Raji (cell line): ENCODE data around the gene TFDP1.

Source experiments
- POLR2A ChIP-seq: IDR thresholded peaks from 2 replicates; pipeline ENCODE4 v1.6.1; 2011; ENCODE audit warnings: low read depth, low read length, control low read depth; ENCODE audit not compliant: insufficient read depth

The TFDP1 gene

DNA sequence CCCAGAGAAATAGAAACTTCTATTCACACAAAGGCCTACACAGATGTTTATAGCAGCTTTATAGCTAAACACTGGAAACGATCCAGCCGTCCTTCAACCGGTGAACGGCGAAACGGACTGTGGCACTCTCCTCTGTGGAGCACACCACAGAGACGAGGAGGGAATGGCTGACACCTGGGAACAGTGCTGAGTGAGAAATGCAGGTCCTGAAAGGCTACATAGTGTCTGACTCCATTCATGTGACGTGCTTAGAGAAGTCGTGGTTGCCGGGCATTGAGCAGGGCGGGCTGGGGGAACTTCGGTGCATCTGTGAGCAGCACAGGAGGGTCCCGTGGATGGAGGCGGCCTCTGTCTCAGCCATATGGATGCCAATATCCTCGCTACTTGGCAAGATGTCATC is 79.4 kb downstream of the TFDP1 start:
- no peak for TF ChIP-seq POLR2A

- TF ChIP-seq POLR2A: no peak
These were observed 80.4 kb downstream of the TFDP1 start for GRCh38 chr13:113664751-113665596.

DNA sequence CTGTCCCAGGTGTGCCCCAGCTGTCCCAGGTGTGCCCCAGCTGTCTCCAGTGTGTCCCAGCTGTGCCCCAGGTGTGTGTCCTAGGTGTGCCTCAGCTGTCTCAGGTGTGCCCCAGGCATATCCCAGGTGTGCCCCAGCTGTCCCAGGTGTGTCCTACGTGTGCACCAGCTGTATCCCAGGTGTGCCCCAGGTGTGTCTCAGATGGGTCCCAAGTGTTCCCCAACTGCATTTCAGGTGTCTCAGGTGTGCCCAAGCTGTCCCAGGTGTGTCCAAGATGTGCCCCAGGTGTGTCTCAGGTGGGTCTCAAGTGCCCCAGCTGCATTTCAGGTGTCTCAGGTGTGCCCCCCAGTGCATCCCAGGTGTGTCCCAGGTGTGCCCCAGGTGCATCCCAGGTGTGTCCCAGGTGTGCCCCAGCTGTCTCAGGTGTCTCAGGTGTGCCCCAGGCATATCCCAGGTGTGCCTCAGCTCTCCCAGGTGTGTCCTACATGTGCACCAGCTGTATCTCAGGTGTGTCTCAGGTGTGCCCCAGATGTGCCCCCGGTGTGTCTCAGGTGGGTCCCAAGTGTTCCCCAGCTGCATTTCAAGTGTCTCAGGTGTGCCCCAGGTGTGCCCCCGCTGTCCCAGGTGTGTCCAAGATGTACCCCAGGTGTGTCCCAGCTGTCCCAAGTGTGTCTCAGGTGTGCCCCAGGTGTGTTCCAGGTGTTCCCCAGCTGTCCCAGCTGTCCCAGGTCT is 81.2 kb downstream of the TFDP1 start:
- TF ChIP-seq POLR2A: no peak

- TF ChIP-seq POLR2A: no peak
These were observed 81.7 kb downstream of the TFDP1 start for GRCh38 chr13:113666329-113666670.

- no peak for TF ChIP-seq POLR2A
These were observed 82.6 kb downstream of the TFDP1 start, which contains the start of gene GRK1 for GRCh38 chr13:113666951-113667701. GRK1 (plus strand) TSS chr13:113667219; CDS start chr13:113667387, 168 bp downstream.

DNA sequence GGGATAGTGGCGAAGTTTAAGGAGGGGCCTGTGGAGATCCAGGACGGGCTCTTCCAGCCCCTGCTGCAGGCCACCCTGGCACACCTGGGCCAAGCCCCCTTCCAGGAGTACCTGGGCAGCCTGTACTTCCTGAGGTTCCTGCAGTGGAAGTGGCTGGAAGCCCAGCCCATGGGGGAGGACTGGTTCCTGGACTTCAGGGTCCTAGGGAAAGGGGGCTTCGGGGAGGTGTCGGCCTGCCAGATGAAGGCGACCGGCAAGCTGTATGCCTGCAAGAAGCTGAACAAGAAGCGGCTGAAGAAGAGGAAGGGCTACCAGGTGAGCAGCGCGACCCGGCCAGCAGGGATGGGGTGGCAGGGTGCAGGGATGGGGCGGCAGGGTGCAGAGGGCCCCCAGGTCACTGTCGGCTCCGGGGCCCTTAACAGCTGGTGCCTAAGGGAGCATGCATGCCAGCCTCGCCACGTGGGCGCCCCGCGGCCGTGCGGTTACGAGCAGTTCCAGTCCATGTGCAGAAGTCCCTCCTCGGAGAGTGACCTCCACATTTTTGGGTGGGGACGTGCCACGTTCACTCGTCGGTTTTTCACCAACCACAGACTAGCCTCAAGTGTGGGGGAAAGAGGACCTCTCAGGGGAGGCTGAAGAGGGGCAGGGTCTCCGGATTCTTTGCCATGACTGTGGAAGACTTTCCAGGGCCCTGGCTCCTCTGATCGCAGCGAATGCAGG is 83.4 kb downstream of the TFDP1 start:
- TF ChIP-seq POLR2A: no peak

- TF ChIP-seq POLR2A: no peak
These were observed 84.0 kb downstream of the TFDP1 start for GRCh38 chr13:113668491-113668971.

DNA sequence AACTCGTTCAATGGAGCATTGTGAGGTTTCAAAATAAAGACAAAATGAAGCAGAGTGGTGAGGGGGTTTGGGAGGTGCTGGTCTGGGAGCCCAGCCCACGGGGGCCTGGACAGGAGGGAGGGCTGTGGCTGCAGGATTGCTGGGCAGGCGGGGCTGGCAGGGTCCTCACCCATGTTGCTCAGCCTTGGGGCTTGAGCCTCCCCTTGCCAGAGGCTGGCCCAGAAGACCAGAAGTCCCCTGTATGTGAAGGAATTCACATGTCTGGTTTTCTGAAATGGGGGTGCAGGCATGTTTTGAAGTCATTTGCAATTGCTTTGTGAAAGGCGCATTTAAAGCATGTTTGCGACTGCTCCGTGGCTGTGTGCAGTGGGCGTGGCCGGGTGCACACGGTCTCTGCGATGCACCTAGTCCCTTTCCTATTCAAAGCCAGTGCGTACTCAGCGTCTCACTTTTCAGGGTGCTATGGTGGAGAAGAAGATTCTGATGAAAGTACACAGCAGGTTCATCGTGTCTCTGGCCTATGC is 84.7 kb downstream of the TFDP1 start:
- no peak for TF ChIP-seq POLR2A

GRCh38 chr13:113669755-113670341 is 85.3 kb downstream of the TFDP1 start:
- no peak for TF ChIP-seq POLR2A

DNA sequence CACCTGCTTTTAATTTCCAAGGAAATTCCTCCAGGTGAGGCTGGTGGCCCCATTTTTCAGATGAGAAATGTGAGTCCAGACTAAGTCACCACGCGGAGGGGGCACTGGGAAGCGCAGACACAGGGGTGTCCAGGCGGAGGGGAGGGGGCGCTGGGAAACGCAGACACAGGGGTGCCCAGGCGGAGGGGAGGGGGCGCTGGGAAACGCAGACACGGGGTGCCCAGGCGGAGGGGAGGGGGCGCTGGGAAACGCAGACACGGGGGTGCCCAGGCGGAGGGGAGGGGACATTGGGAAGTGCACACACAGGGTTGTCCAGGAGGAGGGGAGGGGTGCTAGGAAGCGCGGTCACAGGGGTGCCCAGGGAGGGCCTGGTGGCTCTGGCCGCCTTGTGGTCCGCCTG is 86.0 kb downstream of the TFDP1 start:
- no peak for TF ChIP-seq POLR2A

DNA sequence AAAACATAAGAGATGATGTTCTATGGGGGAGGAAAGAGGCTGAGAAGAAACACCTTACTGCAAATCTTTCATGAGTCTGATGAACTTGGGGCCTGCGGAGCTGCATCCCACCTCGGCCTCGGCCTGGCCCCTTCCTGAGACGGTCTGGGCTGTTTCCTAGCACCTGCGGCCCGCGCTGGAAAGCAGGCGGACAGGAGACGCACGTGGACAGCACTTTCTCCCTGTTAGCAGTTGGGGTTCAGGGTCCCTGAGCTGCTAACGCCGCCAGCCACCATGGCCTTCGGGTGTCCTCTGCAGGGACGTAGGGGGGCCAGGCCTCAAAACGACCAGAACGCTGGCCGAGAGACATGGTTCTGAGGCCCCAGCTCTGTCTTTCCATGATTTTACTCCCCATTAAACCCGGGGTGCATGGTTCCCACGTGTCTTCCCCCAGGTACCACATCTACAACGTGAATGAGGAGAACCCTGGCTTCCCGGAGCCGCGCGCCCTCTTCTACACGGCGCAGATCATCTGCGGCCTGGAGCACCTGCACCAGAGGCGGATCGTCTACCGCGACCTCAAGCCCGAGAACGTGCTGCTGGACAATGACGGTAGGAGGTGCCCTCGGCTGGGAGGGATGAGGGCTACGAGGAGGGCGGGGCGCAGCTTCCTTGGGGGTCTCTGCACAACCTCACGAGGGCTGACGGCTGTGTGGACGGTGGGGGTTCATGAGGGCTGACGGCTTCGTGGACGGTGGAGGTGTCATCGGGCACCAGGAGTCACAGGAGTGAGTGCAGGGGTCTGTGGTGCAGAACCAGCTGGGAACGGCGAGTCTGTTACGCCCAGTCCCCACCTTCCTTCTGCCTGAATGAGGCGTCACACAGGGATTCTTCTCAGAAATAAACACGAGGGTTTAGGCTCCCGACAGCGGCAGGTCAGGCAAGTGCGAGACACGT is 86.8 kb downstream of the TFDP1 start:
- TF ChIP-seq POLR2A: no peak

GRCh38 chr13:113672002-113672651 is 87.6 kb downstream of the TFDP1 start:
- TF ChIP-seq POLR2A: no peak
